Measurements from ENCODE around the gene MVK. TPM values are rescaled to one million over a fixed set of nuclear protein-coding genes. Genes with fewer than 3 reads are reported as not detected.

Gene MVK
- total RNA-seq, 2 donors from 2014 or later, result 12.8 to 22.6 TPM

- no peaks in the 10 kb centered on the region for H3K36me3 ChIP-seq (ENCODE audit: control insufficient read depth, insufficient read depth, low read length)
- WGBS, 2 experiments (ENCODE audit: insufficient coverage in 1 of 2, insufficient read length in 1 of 2), result 93 to 94% methylated on average over 4 of the region's 4 CpGs
- Mint-ChIP-seq H3K4me3 (no peak overlapping the region), H3K27ac (no peak overlapping the region), H3K4me1 (peaks cover 16% of the 10 kb centered on the region), H3K27me3 (ENCODE audit: insufficient read depth) (peaks cover 4% of the 10 kb centered on the region), H3K9me3 (no peaks in the 10 kb centered on the region), H3K36me3 (ENCODE audit: low read depth) (no peaks in the 10 kb centered on the region)
- H3K27me3 ChIP-seq (ENCODE audit: control insufficient read depth, insufficient read depth, low read length, poor library complexity, severe bottlenecking), result no peaks in the 10 kb centered on the region
- H3K9me3 ChIP-seq (ENCODE audit: control insufficient read depth, low read length), result no peaks in the 10 kb centered on the region
- no peak overlapping the region for H3K9ac ChIP-seq (ENCODE audit: extremely low read depth, low read length, poor library complexity, severe bottlenecking)
- no peak overlapping the region for H3K27ac ChIP-seq (ENCODE audit: low read depth, low read length)
- no peak overlapping the region for H3K4me3 ChIP-seq (ENCODE audit: low read length)
- H3K4me1 ChIP-seq (ENCODE audit: control insufficient read depth, insufficient read depth, low read length), result peaks cover 9% of the 10 kb centered on the region
- TF ChIP-seq CTCF (conservative IDR thresholded peaks at IDR 0.05), result no peak
- DNase-seq, result no peak
Observed at GRCh38 chr12:109608270-109608669, 34.7 kb downstream of the MVK start.

- no peak overlapping the region for H3K27ac Mint-ChIP-seq
- H3K36me3 Mint-ChIP-seq (ENCODE audit: low read depth), result no peaks in the 10 kb centered on the region
- no peak overlapping the region for H3K27ac ChIP-seq (ENCODE audit: low read depth, low read length)
- peaks cover 20% of the 10 kb centered on the region for H3K4me1 Mint-ChIP-seq
- no peak overlapping the region for H3K4me3 ChIP-seq (ENCODE audit: low read length)
- no peaks in the 10 kb centered on the region for H3K36me3 ChIP-seq (ENCODE audit: control insufficient read depth, insufficient read depth, low read length)
- peaks cover 4% of the 10 kb centered on the region for H3K27me3 Mint-ChIP-seq (ENCODE audit: insufficient read depth)
- H3K9me3 Mint-ChIP-seq, result no peaks in the 10 kb centered on the region
- no peaks in the 10 kb centered on the region for H3K9me3 ChIP-seq (ENCODE audit: control insufficient read depth, low read length)
- no peak overlapping the region for H3K4me3 Mint-ChIP-seq
- H3K4me1 ChIP-seq (ENCODE audit: control insufficient read depth, insufficient read depth, low read length), result peaks cover 9% of the 10 kb centered on the region
- TF ChIP-seq CTCF (conservative IDR thresholded peaks at IDR 0.05), result no peak
- no peak for DNase-seq
- WGBS, 2 experiments (ENCODE audit: insufficient coverage in 1 of 2, insufficient read length in 1 of 2), result 98% methylated on average over 3 of the region's 3 CpGs; no CpG with 5 or more reads in 1 of the 2 experiments
- no peak overlapping the region for H3K9ac ChIP-seq (ENCODE audit: extremely low read depth, low read length, poor library complexity, severe bottlenecking)
- H3K27me3 ChIP-seq (ENCODE audit: control insufficient read depth, insufficient read depth, low read length, poor library complexity, severe bottlenecking), result no peaks in the 10 kb centered on the region
Observed at GRCh38 chr12:109608793-109609192, 35.2 kb downstream of the MVK start.

- no peaks in the 10 kb centered on the region for H3K9me3 Mint-ChIP-seq
- H3K4me1 Mint-ChIP-seq, result peaks cover 16% of the 10 kb centered on the region
- TF ChIP-seq CTCF (conservative IDR thresholded peaks at IDR 0.05), result no peak
- H3K4me1 ChIP-seq (ENCODE audit: control insufficient read depth, insufficient read depth, low read length), result peaks cover 7% of the 10 kb centered on the region
- no peaks in the 10 kb centered on the region for H3K36me3 ChIP-seq (ENCODE audit: control insufficient read depth, insufficient read depth, low read length)
- H3K4me3 ChIP-seq (ENCODE audit: low read length), result no peak overlapping the region
- no peak for DNase-seq
- no peak overlapping the region for H3K27ac ChIP-seq (ENCODE audit: low read depth, low read length)
- H3K4me3 Mint-ChIP-seq, result no peak overlapping the region
- H3K9me3 ChIP-seq (ENCODE audit: control insufficient read depth, low read length), result no peaks in the 10 kb centered on the region
- H3K27me3 Mint-ChIP-seq (ENCODE audit: insufficient read depth), result peaks cover 4% of the 10 kb centered on the region
- no peak overlapping the region for H3K27ac Mint-ChIP-seq
- 98 to 100% methylated on average over 1 to 2 of the region's 2 CpGs for WGBS, 2 experiments (ENCODE audit: insufficient coverage in 1 of 2, insufficient read length in 1 of 2)
- no peaks in the 10 kb centered on the region for H3K36me3 Mint-ChIP-seq (ENCODE audit: low read depth)
- no peak overlapping the region for H3K9ac ChIP-seq (ENCODE audit: extremely low read depth, low read length, poor library complexity, severe bottlenecking)
- no peaks in the 10 kb centered on the region for H3K27me3 ChIP-seq (ENCODE audit: control insufficient read depth, insufficient read depth, low read length, poor library complexity, severe bottlenecking)
Observed at GRCh38 chr12:109609342-109609741, 35.7 kb downstream of the MVK start.

All from endodermal cell (in vitro differentiated cells).